Hepatocyte (in vitro differentiated cells): ENCODE results near the gene EDDM13.

Experiments used
- EZH2 ChIP-seq: fragments of 200-600 bp; sonication (generic); IDR thresholded peaks from 2 replicates; pipeline ENCODE4 v1.6.1; 2016; ENCODE audit warnings: antibody characterized with exemption, mild to moderate bottlenecking, borderline replicate concordance
- TF ChIP-seq, protein P1 (sequence below): fragments of 200-600 bp; sonication (generic); IDR thresholded peaks from 2 replicates; pipeline ENCODE4 v1.5.1; 2016; ENCODE audit warnings: antibody characterized with exemption, mild to moderate bottlenecking; ENCODE audit not compliant: poor library complexity

DNA sequence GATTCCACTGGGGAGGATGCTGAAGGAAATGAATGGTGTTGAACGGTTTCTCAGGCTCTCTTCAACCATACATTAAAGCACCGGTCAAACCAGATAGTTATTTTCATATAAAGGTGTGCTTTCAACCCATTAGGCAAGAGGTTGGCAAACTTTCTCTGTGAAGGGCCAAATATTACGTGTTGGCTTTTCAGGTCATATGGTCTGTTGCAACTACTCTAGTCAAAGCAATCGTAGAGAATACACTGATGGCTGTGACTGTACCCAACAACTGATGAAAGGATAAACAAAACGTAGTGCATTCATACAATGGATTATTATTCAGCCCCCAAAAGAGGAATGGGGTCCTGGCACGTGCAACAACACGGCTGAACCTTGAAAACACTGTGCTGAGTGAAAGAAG, 36.2 kb downstream of the EDDM13 start:
- TF ChIP-seq, protein P1, sequence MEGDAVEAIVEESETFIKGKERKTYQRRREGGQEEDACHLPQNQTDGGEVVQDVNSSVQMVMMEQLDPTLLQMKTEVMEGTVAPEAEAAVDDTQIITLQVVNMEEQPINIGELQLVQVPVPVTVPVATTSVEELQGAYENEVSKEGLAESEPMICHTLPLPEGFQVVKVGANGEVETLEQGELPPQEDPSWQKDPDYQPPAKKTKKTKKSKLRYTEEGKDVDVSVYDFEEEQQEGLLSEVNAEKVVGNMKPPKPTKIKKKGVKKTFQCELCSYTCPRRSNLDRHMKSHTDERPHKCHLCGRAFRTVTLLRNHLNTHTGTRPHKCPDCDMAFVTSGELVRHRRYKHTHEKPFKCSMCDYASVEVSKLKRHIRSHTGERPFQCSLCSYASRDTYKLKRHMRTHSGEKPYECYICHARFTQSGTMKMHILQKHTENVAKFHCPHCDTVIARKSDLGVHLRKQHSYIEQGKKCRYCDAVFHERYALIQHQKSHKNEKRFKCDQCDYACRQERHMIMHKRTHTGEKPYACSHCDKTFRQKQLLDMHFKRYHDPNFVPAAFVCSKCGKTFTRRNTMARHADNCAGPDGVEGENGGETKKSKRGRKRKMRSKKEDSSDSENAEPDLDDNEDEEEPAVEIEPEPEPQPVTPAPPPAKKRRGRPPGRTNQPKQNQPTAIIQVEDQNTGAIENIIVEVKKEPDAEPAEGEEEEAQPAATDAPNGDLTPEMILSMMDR: no peak
- no peak for TF ChIP-seq EZH2
